GM06990 (cell line): ENCODE measurements around the gene ZDHHC6.

ENCODE experiments used
- DNase-seq: peaks from one replicate; pipeline ENCODE4 v3.0.0-alpha.2; 2011; ENCODE audit not compliant: insufficient read length; ENCODE audit errors: extremely low read depth
- H3K27me3 ChIP-seq: replicated peaks from 2 replicates; pipeline ENCODE4 v1.6.0; 2011; ENCODE audit warnings: low read length; ENCODE audit not compliant: control insufficient read depth, insufficient read depth
- H3K36me3 ChIP-seq: 2 replicates; pipeline ENCODE4 v1.5.1; 2011; ENCODE audit warnings: low read length; ENCODE audit not compliant: control insufficient read depth, insufficient read depth
- H3K4me3 ChIP-seq: replicated peaks from 2 replicates; pipeline ENCODE4 v1.5.1; 2011; ENCODE audit warnings: low read depth, mild to moderate bottlenecking, control low read depth, low read length
- CTCF ChIP-seq: IDR thresholded peaks from 2 replicates; pipeline ENCODE4 v1.5.1; 2011; ENCODE audit warnings: low read length, control low read depth, mild to moderate bottlenecking, inconsistent platforms; ENCODE audit not compliant: insufficient read depth, poor library complexity, severe bottlenecking

Gene ZDHHC6

GRCh38 chr10:112404617-112405016 lies 42.1 kb downstream of the ZDHHC6 start:
- no peak overlapping the region for H3K4me3 ChIP-seq
- H3K36me3 ChIP-seq, result peaks cover 10% of the 10 kb centered on the region

DNA sequence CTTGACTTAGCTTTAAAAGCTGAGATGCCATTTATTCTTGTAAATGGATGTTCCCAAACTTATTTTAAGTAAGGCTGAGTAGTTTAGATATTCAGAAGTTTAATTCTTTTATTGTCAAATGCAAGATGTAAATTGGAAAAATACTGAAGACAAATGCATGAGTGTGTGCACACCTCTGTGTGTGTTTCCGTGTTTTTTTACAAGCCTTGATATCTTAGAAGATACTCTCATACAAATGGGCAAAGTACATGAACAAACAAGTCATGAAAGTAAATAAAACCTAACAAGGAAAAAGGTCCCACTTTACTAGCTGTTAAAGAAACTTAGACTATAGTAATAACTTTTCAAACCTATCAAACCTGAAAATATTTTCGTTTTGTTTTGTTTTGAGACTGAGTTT lies 43.8 kb downstream of the ZDHHC6 start:
- H3K36me3 ChIP-seq, result peaks cover 9% of the 10 kb centered on the region
- no peak for TF ChIP-seq CTCF
- DNase-seq, result no peak
- no peaks in the 10 kb centered on the region for H3K27me3 ChIP-seq
- H3K4me3 ChIP-seq, result no peak overlapping the region

More at GRCh38 chr10:112404617-112405016, 42.1 kb downstream of the ZDHHC6 start:
- TF ChIP-seq CTCF, result no peak
- no peak for DNase-seq
- H3K27me3 ChIP-seq, result no peaks in the 10 kb centered on the region

- DNase-seq, result no peak
- TF ChIP-seq CTCF, result no peak
- Histone ChIP-seq H3K27me3 (no peaks in the 10 kb centered on the region), H3K36me3 (peaks cover 8% of the 10 kb centered on the region), H3K4me3 (no peak overlapping the region)
Observed at GRCh38 chr10:112397592-112397991, 49.1 kb downstream of the ZDHHC6 start.

GRCh38 chr10:112395809-112396530 lies 50.7 kb downstream of the ZDHHC6 start:
- TF ChIP-seq CTCF, result no peak
- Histone ChIP-seq H3K27me3 (no peaks in the 10 kb centered on the region), H3K36me3 (peaks cover 8% of the 10 kb centered on the region), H3K4me3 (no peak overlapping the region)
- no peak for DNase-seq

DNA sequence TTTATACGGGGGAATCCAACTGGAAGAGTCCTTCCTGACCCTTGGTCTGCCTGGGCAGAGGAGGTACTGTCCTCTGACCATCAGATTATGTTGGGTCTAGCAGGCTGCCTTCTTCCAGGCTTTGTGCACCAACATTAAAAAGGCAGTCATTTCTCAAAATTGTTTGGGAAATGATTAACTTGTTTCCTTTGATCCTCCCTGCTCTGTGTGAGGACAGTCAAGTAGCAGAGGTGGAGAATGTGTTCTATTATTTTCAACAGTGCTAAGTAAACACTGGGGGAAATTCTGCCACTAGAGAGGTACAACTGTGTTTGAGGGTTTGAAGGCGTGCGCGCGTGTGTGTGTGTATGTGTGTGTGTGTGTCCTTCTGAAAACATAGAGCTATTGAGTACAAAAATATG lies 52.2 kb downstream of the ZDHHC6 start:
- Histone ChIP-seq H3K27me3 (no peaks in the 10 kb centered on the region), H3K4me3 (no peak overlapping the region), H3K36me3 (peaks cover 8% of the 10 kb centered on the region)
- TF ChIP-seq CTCF, result no peak
- DNase-seq, result no peak

DNA sequence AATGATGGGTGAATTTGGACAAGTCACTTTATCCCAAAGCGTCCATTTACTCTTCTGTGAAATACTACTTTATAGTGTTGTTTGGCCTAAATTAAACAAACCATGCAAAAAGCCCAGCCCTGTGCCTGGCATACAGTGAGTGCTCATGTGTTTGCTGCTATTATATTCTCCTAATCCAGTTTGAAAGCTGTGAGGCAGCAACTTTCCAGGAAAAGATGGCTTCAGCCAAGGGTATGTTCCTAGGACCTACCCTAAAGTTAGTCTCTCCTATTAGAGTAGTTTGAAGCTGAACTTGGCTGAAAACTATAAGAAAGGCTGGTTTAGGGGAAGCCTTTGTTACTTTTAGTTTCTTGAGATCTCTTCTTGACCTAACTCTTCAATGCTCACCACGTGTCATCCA lies 52.9 kb downstream of the ZDHHC6 start:
- Histone ChIP-seq H3K4me3 (no peak overlapping the region), H3K36me3 (peaks cover 6% of the 10 kb centered on the region), H3K27me3 (no peaks in the 10 kb centered on the region)
- DNase-seq, result no peak
- no peak for TF ChIP-seq CTCF
